ENCODE measurements around the gene SLC15A1. TPM values are rescaled to one million over a fixed set of nuclear protein-coding genes. Genes with fewer than 3 reads are reported as not detected.

The SLC15A1 gene
- polyA plus RNA-seq, 1 experiment: not detected

DNA sequence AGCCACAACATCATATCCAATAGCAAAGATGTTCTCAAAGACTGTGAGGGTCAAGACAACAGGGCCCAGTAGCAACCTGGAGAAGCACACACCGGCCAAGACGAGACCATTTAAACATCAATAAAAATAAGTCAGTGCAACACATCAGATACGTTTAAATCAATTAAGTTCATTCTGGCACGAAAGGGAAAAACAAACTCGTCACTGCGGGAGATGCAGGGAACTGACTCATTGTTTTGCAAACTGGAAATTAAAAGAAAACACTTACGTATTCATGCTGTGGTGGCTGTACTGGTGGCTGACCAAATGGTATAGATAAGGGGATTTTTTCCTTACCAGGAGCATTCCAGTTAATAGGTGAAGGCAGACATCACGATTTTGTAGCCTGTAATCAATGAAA is 26.3 kb upstream of the SLC15A1 start:
- POLR2A ChIA-PET: no interaction called here
- CTCF ChIA-PET: no interaction called here
- TF ChIP-seq, protein P1, sequence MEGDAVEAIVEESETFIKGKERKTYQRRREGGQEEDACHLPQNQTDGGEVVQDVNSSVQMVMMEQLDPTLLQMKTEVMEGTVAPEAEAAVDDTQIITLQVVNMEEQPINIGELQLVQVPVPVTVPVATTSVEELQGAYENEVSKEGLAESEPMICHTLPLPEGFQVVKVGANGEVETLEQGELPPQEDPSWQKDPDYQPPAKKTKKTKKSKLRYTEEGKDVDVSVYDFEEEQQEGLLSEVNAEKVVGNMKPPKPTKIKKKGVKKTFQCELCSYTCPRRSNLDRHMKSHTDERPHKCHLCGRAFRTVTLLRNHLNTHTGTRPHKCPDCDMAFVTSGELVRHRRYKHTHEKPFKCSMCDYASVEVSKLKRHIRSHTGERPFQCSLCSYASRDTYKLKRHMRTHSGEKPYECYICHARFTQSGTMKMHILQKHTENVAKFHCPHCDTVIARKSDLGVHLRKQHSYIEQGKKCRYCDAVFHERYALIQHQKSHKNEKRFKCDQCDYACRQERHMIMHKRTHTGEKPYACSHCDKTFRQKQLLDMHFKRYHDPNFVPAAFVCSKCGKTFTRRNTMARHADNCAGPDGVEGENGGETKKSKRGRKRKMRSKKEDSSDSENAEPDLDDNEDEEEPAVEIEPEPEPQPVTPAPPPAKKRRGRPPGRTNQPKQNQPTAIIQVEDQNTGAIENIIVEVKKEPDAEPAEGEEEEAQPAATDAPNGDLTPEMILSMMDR (IDR thresholded peaks at IDR 0.05; ENCODE audit: low read depth, low read length): no peak
- Histone ChIP-seq H3K4me3 (ENCODE audit: low read depth, low read length) (no peak overlapping the region), H3K9me3 (ENCODE audit: control insufficient read depth, insufficient read depth, low read length) (no peaks in the 10 kb centered on the region; the same call in 1 of the 2 replicates), H3K27ac (ENCODE audit: low read depth, low read length) (no peak overlapping the region), H3K27me3 (ENCODE audit: control insufficient read depth, insufficient read depth, low read length) (peaks cover 5% of the 10 kb centered on the region)
- DNase-seq (ENCODE audit: low read depth, low spot score): no peak

DNA sequence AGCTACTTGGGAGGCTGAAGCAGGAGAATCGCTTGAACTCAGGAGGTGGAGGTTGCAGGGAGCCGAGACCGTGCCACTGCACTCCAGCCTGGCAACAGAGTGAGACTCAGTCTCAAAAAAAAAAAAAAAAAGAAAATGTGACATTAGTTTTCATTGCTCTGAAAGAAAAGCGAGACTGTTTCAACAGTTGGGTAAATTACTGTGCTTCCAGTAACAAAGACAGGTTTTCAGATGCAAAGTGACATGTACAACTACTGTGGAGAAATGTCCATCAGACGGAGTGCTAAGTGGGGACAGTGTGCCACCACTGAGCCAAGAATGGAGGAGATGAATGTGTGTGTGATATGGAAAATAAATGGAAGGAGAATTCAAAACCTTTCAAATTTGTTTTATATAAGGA is 24.2 kb upstream of the SLC15A1 start:
- CTCF ChIA-PET: no interaction called here
- DNase-seq (ENCODE audit: low read depth, low spot score): no peak
- TF ChIP-seq, protein P1 (IDR thresholded peaks at IDR 0.05; ENCODE audit: low read depth, low read length): no peak
- POLR2A ChIA-PET: no interaction called here
- no peak overlapping the region for H3K4me3 ChIP-seq (ENCODE audit: low read depth, low read length)
- no peaks in the 10 kb centered on the region; the same call in 1 of the 2 replicates for H3K9me3 ChIP-seq (ENCODE audit: control insufficient read depth, insufficient read depth, low read length)
- H3K27me3 ChIP-seq (ENCODE audit: control insufficient read depth, insufficient read depth, low read length): peaks cover 3% of the 10 kb centered on the region
- H3K27ac ChIP-seq (ENCODE audit: low read depth, low read length): no peak overlapping the region

DNA sequence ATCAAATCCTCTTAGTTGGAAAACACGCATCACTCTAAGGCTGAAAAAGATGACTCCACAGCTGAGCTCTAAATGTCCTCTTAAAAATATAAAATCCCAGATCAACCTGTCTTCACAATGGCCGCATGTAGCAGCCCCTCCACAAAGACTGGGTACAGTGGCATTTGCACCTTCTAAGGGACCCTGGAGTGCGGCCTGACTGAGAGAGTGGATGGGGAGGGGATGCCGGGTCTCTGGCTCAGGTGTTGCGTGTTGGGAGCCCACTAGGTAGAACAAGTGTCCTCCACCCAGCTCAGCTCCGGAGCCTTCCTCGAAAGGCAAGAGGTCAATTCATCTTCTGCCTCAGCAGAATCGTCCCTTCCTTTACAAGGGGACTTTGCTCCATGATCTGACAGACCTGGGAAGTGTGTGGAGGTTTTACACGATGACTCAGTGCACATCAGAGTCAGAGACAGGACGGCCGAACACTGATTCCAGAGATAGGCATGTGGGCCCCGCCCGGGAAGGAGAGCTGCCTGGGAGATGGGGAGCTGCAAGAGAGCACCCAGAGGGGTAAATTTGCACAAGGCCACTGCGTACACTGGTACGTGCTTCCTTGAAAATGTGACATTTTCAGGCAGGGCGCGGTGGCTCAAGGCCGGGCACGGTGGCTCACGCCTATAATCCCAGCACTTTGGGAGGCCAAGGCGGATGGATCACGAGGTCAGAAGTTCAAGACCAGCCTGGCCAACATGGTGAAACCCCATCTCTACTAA is 23.5 kb upstream of the SLC15A1 start:
- CTCF ChIA-PET: no interaction called here
- POLR2A ChIA-PET: no interaction called here
- Histone ChIP-seq H3K4me3 (ENCODE audit: low read depth, low read length) (no peak overlapping the region), H3K27ac (ENCODE audit: low read depth, low read length) (no peak overlapping the region), H3K27me3 (ENCODE audit: control insufficient read depth, insufficient read depth, low read length) (peaks cover 3% of the 10 kb centered on the region), H3K9me3 (ENCODE audit: control insufficient read depth, insufficient read depth, low read length) (no peaks in the 10 kb centered on the region; the same call in 1 of the 2 replicates)
- no peak for DNase-seq (ENCODE audit: low read depth, low spot score)
- TF ChIP-seq, protein P1 (IDR thresholded peaks at IDR 0.05; ENCODE audit: low read depth, low read length): no peak

DNA sequence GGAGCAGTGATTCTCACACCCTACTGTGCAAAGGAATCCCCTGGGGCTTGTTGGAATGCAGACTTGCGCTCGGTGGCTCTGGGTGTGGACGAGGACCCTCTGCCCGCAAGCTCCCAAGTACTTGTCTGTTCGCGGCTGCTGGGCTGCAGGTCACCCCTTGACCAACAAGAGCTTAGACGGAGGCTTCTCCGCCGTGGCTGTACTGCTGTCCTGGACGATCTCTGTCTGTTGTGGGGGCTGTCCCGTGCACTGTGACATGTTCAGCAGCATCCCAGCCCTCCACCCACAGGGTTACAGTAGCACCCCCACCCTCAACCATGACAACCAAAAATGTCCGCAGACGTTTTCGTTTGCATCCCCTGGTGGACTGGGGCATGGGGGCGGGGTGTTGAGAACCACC is 22.9 kb upstream of the SLC15A1 start:
- Histone ChIP-seq H3K27ac (ENCODE audit: low read depth, low read length) (no peak overlapping the region), H3K9me3 (ENCODE audit: control insufficient read depth, insufficient read depth, low read length) (no peaks in the 10 kb centered on the region; the same call in 1 of the 2 replicates), H3K27me3 (ENCODE audit: control insufficient read depth, insufficient read depth, low read length) (peaks cover 3% of the 10 kb centered on the region), H3K4me3 (ENCODE audit: low read depth, low read length) (no peak overlapping the region)
- ChIA-PET POLR2A (no interaction called here), CTCF (no interaction called here)
- no peak for DNase-seq (ENCODE audit: low read depth, low spot score)
- TF ChIP-seq, protein P1 (IDR thresholded peaks at IDR 0.05; ENCODE audit: low read depth, low read length): no peak

DNA sequence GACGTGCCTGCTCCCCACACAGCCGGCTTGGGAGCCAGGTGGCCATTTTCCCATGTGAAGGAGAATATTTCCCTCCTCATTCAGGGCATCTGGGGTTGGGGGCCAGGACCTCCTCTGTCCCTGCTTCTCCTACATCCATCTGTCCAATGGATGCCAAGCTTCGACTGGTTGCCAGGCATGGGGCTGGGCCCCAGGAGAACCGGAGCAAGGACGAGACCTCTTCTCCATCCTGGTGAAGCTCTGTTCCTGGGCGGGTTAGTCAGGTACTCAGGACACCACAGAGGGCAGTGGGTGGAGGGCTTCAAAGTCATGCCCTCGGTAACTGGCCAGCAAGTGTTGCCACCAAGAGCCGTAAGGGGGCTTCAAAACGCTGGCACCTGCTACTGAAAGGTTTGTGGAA is 22.3 kb upstream of the SLC15A1 start:
- no peak overlapping the region for H3K4me3 ChIP-seq (ENCODE audit: low read depth, low read length)
- CTCF ChIA-PET: no interaction called here
- H3K9me3 ChIP-seq (ENCODE audit: control insufficient read depth, insufficient read depth, low read length): no peaks in the 10 kb centered on the region; the same call in 1 of the 2 replicates
- POLR2A ChIA-PET: no interaction called here
- no peak for DNase-seq (ENCODE audit: low read depth, low spot score)
- H3K27ac ChIP-seq (ENCODE audit: low read depth, low read length): no peak overlapping the region
- peaks cover 3% of the 10 kb centered on the region for H3K27me3 ChIP-seq (ENCODE audit: control insufficient read depth, insufficient read depth, low read length)
- TF ChIP-seq, protein P1 (IDR thresholded peaks at IDR 0.05; ENCODE audit: low read depth, low read length): no peak

All from AG04450 (cell line).